ENCODE results near the gene TSPO2.

DNA sequence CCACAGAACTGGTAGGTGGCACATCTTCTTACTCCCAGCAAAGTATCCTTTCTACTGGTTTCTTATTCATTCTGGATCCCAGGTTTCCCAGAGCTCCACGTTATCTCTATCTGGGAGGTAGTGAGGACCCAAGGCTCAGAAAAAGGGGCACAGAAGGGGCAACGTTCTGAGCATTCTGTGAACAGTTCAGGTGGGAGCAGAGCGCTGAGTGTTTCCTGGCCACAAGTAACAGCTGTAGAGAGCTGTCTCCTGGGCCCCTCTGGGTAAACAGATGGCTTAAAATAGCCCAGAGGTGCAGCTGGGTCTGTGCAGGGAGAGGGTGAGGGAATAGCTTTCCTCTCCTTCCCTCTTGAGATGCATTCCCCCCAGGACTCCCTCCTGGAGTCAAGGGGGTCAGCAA lies 12.9 kb downstream of the TSPO2 start:
- TF ChIP-seq EZH2 (IDR thresholded peaks at IDR 0.05) = no peak
- TF ChIP-seq, protein P1, sequence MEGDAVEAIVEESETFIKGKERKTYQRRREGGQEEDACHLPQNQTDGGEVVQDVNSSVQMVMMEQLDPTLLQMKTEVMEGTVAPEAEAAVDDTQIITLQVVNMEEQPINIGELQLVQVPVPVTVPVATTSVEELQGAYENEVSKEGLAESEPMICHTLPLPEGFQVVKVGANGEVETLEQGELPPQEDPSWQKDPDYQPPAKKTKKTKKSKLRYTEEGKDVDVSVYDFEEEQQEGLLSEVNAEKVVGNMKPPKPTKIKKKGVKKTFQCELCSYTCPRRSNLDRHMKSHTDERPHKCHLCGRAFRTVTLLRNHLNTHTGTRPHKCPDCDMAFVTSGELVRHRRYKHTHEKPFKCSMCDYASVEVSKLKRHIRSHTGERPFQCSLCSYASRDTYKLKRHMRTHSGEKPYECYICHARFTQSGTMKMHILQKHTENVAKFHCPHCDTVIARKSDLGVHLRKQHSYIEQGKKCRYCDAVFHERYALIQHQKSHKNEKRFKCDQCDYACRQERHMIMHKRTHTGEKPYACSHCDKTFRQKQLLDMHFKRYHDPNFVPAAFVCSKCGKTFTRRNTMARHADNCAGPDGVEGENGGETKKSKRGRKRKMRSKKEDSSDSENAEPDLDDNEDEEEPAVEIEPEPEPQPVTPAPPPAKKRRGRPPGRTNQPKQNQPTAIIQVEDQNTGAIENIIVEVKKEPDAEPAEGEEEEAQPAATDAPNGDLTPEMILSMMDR (IDR thresholded peaks at IDR 0.05) = no peak

Measured in neural progenitor cell (in vitro differentiated cells).